Right lung (tissue), 5 donors: Measurements from ENCODE around the gene CPE. TPM values are rescaled to one million over a fixed set of nuclear protein-coding genes. Genes with fewer than 3 reads are reported as not detected.

Source experiments
- DNase-seq, 2 donors: peaks; one replicate each; pipeline ENCODE4 v3.0.0-alpha.2; 2013
- polyA plus RNA-seq, 5 donors: library from polyadenylated mRNA; unstranded; fragments of 120-200 nt; gene quantifications; one replicate each; pipeline versions ENCODE4 v1.2.1 to v1.2.3, GENCODE V29; 2013; ENCODE audit warnings: inconsistent platforms in 1 of 5, low replicate concordance in 1 of 5; ENCODE audit not compliant: insufficient read length in 5 of 5, insufficient read depth in 1 of 5

CPE gene
- polyA plus RNA-seq, 5 donors: 154 to 215 (median 194) TPM

DNA sequence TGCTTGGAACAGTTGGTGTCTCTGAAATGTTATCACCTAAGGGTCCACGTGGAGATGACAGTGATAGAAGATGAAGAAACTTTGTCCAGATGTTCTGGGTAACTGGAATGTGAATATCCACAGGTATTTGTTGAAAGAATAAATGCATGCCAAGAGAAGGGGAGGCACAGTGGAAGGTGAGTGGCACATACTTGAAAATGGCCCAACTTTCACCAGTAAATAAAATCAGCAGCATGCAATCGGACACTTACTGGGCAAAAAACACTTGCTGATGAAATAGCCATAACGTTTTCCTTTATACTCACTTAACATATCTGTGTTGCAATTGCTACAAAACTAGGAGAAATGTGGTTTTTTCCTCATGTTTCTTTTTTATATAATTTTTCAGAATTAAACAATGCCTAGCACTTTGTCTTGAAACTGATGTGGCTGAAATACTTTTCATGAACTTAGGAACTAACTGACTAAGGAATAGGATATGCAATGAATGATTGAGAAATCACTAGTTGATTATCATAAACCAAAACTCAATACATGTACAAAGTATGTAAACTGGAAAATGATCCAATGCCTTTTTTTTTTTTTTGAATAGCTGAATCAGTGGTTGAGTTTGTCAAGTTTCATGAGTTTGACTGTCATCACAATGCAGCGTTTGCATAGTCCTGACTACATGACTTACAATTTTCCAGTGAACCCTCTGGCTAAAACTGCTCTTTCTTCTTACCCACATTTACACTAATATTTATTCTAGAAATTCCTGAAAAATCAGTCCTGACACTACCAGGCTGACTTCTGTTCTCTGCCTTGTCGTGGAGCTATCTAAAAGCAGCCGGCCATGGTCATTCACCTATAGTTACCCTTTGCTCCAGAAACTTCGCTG lies 127.4 kb downstream of the CPE start:
- DNase-seq: peak in 1 of 2 donors; percentile 16

DNA sequence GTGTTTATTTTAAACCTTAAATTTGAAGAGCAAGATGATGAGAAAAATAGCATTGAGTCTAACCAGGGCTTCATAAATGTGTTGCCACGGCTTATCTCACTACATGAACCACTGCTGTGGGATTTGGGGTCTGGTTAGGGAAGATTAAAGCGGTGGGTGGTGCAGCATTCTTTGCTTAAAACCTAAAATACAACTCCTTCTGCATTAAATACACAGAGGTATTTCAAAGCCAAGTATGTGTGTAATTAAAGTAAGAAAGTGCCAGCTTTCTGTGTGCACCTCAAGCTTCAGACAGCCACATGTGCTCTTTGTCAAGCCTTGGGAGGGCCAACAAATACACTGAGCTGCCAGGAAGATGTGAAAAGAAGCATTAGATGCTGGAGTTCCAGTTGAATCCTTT lies 128.0 kb downstream of the CPE start:
- DNase-seq: no peak

DNA sequence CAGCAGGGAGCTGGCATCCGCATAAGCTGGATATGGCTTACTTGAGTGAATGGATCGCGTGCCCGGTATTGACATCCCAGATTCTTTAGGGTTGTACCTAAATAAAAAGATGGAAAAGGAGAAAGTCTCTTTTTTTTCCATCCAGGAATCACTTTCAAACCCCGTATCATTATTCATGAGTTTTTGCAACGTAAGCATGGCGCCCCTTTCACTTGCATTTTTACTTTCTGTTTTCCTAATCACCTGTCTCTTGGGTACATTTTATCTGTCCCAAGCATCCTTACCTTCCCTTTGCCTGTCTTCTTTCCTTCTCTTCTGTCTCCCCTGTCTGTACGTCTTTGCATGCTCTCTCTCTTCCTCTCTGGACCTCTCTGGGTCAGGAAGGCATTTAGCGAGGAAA lies 128.6 kb downstream of the CPE start:
- DNase-seq: no peak

DNA sequence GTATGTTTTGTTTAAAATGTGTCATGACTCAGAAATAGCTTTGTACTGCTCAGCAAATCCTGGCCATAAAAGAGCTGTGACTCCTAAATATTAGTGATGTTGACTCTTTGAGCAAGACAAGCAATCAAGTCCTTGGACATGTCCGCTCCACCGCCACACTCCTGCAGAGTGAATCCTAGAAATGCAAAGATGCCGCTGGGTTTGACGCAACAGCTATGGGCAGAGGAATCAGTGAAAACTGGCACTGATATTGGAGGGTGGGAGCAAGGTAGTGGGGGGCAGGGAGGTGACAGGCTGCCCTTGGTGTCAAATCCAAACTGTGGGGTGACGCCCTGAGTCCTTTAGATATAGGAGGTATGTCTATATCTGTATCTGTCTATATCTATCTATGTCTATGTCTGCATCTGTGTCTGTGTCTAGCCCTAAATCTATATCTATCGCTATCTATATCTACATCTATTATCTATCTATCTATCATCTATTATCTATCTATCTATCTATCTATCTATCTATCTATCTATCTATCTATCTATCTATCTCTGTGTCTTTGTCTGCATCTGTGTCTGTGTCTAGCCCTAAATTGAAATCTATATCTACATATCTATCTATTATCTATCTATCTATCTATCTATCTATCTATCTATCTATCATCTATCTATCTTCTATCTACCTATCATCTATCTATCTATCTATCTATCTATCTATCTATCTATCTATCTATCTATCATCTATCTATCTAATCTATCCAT lies 129.7 kb downstream of the CPE start:
- no peak for DNase-seq

DNA sequence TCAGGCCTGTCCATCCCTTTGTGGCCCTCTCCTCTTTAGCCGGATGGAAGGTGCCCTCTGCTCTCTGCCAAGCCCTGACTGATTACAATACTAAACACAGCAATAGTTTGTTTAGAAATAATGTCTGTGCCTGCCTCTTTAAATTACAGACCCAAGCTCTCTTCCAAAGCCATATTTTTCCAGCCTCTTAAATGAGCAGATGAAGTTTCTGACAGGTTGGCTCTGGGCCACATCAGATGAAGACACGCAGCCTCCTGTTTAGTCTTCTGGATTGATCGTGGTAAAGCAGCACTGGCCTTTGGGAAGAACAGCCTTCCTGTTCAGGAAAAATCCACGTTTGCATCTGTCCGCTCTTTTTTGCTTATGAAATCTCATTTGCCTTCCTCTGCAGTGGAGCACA lies 133.6 kb downstream of the CPE start:
- DNase-seq: peak in 1 of 2 donors; percentile 24

DNA sequence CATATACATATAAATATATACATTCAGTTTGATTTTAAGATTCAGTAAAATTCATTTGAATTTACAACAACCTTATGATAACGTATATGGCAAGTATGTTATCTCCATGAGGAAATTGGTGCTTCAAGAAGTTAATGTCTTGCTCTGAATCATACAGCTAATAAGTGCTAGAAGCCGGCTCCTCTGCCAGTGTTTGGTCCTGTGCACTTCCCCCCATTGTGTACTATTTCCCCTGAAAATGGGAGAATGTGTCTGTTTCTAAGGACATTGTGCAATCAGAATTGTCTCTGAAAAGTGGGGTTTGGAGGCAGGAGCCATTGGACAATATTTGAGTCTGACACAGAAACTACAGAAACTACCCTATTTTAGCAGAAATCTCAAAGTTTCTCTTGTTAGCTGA lies 135.9 kb downstream of the CPE start:
- DNase-seq: no peak

DNA sequence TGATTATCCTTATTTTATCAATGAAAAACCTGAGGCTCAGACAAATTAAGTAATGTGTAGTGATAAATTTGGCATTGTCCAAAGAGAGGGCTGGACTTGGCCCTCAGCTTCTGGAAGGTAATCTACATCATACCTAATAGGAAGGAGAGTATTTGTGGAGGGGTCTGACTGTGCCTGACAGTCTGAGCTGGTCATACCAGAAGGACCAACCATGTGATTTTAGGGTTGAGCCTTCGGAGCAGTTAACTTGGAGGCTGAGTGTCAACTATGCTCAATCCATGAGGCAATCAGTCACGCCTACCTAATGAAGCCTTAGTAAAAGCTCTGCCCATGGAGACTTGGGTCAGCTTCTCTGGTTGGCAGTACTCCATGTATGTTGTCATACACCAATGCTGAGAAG lies 136.4 kb downstream of the CPE start:
- DNase-seq: no peak

DNA sequence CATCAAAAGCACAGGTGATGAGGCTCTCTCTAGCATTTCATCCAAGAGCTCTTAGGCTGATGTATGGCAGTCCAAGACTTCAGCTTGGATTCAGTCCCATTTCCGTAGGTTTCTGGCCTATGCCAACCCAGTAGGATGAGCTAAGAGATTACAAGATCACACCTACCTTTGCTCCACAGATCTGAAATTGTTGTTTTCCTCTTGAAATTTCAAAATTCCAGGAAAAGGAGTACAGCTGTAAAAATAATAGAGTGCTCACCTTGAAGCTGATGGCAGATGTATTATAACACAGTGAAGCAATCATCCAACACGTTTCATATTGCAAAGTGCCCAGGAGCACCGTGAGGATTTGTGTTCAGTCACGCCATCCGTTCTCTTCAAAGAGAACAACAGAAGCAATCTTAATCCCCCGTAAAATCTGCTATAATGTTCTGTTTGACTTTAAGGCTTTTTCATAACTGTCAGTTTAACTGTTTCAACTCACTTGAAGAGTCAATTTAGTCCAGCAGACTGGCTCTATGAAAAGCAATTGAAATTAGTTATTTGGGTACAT lies 137.5 kb downstream of the CPE start:
- DNase-seq: no peak

DNA sequence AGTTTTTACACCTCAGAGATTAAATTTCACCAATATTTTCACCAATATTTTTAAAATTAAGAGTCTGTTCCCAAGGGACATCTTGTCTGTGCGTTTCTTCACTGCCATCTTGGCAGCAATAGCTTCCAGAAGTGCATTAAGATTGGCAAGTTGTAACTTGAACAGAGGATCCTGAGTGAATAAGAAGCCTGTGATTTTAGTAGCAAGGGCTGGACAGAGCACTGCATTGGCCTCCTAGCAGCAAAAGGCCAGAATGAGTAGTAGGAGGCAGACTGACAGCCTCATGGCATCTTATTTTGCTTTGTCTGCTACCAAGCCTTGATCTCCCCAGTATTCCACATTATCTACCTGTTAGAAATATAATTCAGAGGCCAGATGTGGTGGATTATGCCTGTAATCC lies 138.4 kb downstream of the CPE start:
- no peak for DNase-seq

DNA sequence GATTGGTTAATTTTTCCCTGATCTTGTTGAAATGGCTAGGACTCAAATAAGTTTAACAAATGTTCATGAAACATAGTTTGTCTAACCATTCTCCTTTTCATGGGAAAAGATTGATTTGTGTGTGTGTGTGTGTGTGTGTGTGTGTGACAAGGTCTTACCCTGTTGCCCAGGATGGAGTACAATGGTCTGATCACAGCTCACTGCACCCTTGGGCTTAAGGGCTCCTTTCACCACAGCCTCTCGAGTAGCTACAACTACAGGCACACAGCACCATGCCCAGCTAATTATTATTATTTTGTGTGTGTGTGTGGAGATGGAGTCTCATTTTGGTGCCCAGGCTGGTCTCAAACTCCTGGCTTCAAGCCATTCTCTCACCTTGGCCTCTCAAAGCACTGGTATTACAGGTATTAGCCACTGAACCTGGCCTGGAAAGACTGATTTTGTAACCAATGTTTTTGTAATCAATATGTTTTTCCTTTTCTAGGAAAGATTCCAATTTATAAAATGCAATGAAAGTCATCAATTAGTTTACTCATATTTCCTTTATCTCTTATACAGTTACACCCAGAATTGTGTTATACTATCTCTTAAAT lies 139.3 kb downstream of the CPE start:
- DNase-seq: no peak

DNA sequence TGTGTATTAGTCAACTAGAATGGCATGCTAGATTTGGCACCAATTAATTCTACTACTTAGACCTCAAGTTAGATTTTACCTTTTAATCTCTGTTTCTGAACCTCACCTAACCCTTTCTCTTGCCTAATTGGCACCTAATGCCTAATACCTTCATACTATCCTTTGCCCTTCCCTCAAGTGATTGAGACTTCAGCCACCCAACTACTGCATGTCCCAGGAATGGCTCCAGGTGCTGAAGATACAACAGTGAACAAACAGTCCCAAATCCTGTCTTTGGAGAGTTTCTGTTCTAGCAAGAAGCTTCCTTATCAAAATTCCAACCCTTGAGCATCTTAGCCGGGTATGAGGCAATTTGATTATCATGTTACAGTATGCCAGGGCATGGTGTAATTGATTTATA lies 139.9 kb downstream of the CPE start:
- no peak for DNase-seq

DNA sequence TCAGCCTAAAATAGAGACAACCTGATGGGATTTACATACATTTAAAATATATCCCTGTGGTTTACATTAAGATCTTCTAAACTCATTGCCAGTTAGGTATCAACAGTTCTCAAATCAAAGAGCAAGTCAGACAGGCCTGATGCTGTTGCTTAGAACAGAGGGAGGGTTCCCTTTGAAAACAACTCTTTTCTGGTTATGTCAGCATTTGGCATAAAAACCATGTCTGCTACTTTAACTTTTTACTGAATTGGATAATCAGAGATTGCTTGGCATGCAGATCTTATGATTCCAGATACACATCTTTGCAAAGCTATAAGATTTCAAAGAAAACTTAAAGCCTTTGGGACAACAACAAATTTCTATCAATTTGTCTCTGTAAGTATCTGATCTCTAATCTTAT lies 140.8 kb downstream of the CPE start:
- DNase-seq: no peak

DNA sequence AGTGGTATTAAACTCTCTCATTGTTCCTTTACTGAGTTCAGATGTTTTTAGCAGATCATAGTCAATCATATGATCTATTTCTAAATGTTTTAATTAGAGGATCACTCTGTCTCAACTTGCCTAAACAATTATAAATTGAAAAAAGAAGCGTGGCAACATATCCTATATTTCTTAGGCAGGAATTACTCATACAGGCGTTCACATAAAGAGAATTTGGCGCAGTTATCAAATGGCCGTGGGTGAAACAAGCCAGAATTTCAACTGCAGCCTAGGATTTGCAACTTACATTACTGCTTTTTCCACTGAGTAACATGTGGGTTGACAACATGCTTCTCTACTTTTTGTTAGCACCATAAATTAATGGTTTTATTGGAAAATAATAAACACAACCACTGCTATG lies 141.3 kb downstream of the CPE start:
- DNase-seq: no peak

DNA sequence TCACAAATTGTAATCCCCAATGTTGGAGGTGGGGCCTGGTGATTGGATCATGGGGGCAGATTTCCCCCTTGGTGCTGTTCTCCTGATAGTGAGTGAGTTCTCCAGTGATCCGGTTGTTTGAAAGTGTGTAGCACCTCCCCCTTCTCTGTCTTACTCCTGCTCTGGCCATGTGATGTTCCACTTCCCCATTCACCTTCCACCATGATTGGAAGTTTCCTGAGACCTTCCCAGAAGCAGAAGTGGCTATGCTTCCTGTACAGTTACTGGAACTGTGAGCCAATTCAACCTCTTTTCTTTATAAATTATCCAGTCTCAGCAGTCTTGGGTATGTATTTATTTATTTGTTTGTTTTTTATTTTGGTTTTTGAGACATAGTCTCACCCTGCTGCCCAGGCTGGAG lies 143.2 kb downstream of the CPE start:
- DNase-seq: no peak

DNA sequence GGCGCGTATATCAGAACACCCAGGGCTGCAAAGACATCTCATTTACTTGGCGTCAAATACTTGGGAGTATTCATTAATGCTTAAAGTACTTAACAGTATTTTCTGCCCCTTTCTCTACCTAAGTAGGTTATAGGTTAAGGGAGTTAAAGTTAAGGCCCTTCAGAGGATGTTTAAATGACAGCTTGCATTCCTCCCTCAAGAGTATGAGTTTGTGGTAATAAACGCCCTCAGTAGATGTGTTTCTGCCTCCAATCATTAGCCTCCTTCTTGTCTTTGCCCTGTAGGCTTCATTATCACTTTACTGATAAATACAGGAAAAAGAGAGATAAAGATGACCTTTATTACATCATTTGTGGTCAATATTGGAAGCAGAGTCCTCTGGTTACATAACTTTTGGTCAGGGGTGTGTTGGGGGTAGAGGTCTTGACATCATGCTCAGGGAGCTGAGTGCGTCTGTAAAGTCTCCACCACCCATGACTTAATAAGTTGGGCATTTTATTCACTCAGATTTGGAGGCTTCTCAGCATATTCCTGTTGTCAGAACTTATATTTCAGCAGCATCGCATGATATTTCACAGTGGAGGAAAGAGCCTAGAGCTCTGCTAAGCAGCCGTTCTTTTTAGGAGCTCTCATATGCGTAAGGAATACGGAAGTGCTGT lies 145.9 kb downstream of the CPE start:
- no peak for DNase-seq

DNA sequence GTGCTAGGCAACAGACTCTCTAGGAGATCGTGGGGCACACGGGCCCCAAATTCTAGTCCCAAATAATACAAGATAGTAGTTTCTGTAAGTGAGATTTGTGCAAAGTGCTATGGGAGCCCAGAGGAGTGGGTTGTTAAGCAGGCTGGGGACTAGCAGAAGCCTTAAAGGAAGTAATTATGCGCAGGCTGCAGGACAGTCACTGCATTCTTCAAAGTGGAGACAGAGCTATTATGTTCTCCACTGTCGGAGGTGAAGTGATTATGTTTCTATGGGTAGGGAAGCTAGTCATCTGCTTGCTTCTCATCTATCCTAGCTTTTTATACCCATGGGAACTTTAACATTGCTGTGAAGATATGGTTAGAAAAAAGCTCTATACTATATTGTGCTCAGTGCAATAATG lies 154.2 kb downstream of the CPE start:
- DNase-seq: no peak

DNA sequence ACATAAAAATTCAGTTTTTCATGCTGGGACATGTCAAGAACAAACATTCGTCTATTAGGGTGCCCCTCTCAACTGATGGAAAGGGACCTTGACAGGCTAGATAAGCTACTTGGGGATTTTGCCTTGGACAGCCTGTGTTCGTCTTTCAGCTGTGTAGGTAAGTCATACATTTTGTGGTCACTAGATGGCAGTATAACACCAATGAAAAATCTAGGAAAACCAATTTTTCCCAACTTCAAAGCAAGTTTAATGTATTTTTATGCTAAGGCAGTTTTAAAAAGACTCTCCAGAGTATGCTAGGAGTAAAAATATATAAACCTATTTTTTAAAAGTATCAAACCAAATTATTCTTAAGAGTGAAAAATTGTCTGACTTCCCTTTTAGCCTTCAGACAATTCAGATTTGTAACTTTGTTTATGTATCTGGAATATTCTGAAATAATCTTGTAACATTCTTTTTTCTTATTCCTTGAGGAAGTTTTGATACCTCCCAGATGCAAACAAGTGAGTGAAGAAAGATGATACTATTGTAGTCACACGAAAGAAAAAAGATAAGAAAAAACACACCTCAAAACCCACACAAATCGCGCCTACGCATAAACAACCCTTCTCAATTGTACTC lies 158.3 kb downstream of the CPE start:
- peak; percentile 26 to 61 for DNase-seq

DNA sequence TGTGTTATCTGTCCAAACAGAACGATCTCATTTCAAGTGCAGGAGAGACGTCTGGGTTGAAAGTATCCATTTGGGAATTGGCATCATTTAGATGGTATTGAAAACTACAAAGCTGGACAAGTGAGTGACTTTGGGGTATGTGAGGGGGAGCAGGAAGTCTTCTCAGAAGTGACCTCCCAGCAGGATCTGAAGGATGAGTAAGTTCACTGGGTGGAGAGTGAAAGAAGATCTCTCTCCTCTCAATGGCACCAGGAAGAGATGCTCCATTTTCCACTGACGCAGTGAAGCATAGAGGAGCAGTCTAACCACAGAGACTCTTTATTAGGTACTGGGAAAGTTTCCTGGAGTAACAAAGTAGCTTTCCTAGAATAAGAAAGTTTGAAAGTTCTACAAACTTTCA lies 161.0 kb downstream of the CPE start:
- DNase-seq: no peak

DNA sequence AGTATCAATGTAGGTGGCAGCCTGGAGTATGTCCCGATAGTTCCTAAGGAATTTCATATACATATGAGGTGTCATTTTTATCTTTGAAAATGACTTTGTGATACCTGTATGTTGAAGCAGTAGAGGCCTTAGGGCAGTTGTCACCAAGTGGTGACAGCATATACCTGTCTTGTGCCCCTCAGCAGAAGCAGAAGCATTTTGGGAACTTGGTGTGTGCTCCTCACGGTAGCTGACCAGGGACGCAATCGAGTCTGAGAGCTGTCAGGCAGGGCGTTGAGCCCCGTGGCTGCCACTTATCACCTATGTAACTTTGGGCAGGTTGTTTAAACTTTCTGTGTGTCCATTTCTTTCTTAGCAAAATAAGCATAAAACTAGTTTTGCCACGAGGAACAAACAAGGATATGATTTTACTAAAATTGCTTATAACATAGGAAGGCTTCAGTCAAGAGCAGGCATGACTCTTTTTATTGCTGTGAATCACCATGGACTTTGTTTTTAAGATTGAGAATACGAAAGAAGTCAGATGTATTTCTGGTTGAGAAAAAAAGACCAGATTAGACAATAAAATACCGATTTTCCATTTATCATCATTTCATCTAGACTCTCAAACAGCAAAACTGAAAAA lies 161.5 kb downstream of the CPE start:
- no peak for DNase-seq

DNA sequence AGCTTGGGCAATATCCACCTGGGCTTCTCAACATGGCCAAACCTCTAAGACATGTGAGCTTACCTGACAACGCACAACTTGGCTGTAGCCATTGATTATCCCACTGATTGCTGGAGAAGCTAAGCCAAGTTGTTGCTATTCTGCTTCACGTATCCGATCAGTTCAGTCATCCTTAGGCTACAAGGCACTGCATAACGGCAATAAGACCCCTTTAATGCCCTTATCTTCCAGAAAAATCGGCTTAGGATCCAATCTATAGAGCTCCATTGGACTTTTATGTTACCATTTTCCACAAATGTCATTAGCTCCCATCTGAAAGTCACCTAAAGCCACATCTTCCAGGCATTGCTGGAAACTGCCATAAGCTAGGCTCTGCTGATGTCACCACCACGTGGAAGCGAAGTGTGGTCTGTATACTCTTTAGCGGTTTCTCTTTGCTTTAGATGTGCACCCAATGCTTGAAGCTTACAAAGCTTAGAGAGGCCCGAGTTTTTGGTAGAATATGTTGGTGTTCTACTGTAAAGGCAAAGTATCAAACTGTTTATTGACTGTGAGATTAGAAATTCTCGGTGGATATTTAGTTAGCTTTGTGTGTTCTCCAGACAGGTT lies 163.1 kb downstream of the CPE start:
- DNase-seq: no peak

DNA sequence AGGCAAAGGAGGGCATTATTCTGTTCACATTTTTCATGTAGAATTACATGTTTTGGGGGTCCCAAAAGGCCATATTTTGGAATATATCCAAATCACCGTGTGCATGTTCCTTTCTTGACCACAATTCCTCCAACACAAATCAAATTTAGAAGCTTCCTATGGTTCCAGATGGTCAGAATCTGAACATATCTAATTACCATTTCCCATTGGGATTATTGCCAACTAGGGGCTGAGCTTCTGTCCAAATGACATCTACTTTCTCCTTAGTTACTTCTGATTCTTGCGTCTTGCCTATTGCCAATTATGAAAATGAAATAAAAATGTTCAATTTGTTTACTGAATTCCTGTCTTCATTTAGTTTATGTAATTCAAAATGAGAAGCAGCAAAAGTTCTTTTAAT lies 163.7 kb downstream of the CPE start:
- DNase-seq: no peak
